ENCODE measurements around the gene ARSG. TPM values are rescaled to one million over a fixed set of nuclear protein-coding genes. Genes with fewer than 3 reads are reported as not detected.

Gene ARSG
- total and polyA plus RNA-seq, 2 experiments from 2014 or later, result 1.7 to 5.1 TPM

DNA sequence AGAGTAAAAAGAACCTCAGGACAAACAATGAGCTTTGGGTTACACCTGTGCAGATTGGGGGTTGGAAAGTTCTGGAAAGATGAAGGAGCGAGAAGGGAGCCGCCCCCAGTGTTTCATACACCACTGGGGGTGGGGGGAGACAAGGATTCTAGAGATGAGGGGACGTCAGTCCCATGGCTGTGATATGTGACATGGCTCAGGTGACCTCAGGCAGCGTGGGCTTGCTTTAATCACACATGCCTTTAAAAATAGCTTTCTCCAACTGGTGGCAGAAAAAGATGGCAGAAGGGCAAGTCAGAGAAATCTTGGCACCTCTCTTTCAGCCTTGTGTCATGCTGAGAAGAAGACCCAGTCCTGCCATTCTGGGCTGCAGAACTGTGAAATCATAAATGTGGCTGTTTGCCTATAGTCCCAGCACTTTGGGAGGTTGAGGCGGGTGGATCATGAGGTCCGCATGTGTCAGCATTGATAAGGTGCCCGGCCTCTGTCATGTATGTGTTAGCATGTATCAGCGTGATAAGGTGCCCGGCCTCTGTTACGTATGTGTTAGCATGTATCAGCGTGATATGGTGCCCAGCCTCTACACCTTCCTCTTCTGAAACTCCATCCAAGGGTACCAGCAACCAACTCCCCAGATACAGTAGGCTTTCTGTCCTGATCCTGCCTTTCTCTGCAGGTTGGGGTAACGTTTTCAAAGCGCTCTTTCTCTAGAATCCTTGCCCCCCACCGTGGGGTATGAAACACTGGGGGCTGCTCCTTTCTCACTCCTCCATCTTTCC lies 141.0 kb downstream of the ARSG start:
- no peak for ATAC-seq
- no peak overlapping the region for H3K27ac Mint-ChIP-seq
- DNase-seq (ENCODE audit: low spot score), result no peak

More for the DNA sequence above, 141.0 kb downstream of the ARSG start:
- H3K4me1 ChIP-seq (ENCODE audit: insufficient read depth), result no peaks in the 10 kb centered on the region
- H3K4me2 ChIP-seq, result no peak overlapping the region
- H3K27me3 Mint-ChIP-seq (ENCODE audit: insufficient read depth, low read depth, poor library complexity), result peaks cover 2% of the 10 kb centered on the region
- H2AFZ ChIP-seq, result no peak overlapping the region
- no peak overlapping the region for H3K27ac ChIP-seq (ENCODE audit: low read depth)
- no peaks in the 10 kb centered on the region for H4K20me1 ChIP-seq (replicated peaks; ENCODE audit: insufficient read depth)
- H3K79me2 ChIP-seq (replicated peaks; ENCODE audit: insufficient read depth), result no peaks in the 10 kb centered on the region
- no peak overlapping the region for H3K4me3 ChIP-seq
- no peak overlapping the region for H3K4me3 Mint-ChIP-seq
- H3K27me3 ChIP-seq (ENCODE audit: insufficient read depth), result no peaks in the 10 kb centered on the region
- TF ChIP-seq ZNF462 (CRISPR knock-in tag; IDR thresholded peaks at IDR 0.05), result no peak
- no peak for TF ChIP-seq NANOG (IDR thresholded peaks at IDR 0.05; ENCODE audit: borderline replicate concordance)
- TF ChIP-seq ETS1 (IDR thresholded peaks at IDR 0.05), result no peak
- no peak for TF ChIP-seq EZH2 (IDR thresholded peaks at IDR 0.05; ENCODE audit: low read depth, unreplicated experiment)
- no peak for TF ChIP-seq POLR2AphosphoS5 (IDR thresholded peaks at IDR 0.05; ENCODE audit: low read depth)
- no peak for TF ChIP-seq ZNF331 (CRISPR knock-in tag; IDR thresholded peaks at IDR 0.05; ENCODE audit: low read depth)
- TF ChIP-seq REST (IDR thresholded peaks at IDR 0.05; ENCODE audit: unreplicated experiment), result no peak
- TF ChIP-seq CTCF (conservative IDR thresholded peaks at IDR 0.05; ENCODE audit: low read depth in 2 of 2), result no peak
- H3K36me3 Mint-ChIP-seq (ENCODE audit: low read depth), result peaks cover 20% of the 10 kb centered on the region; the same call in 2 of the 3 replicates
- no peaks in the 10 kb centered on the region for H3F3A ChIP-seq (replicated peaks; ENCODE audit: low read depth)
- no peaks in the 10 kb centered on the region for H3K36me3 ChIP-seq (ENCODE audit: insufficient read depth)
- no peaks in the 10 kb centered on the region for H3K9me3 Mint-ChIP-seq
- no peaks in the 10 kb centered on the region for H3K9me2 ChIP-seq (ENCODE audit: insufficient read depth)
- peaks cover 9% of the 10 kb centered on the region for H3K4me1 Mint-ChIP-seq
